Measurements from ENCODE around the gene PRCC. TPM values are rescaled to one million over a fixed set of nuclear protein-coding genes. Genes with fewer than 3 reads are reported as not detected.

PRCC gene
- total RNA-seq, 4 donors from 2014 or later: 33.4 to 41.0 (median 33.9) TPM

DNA sequence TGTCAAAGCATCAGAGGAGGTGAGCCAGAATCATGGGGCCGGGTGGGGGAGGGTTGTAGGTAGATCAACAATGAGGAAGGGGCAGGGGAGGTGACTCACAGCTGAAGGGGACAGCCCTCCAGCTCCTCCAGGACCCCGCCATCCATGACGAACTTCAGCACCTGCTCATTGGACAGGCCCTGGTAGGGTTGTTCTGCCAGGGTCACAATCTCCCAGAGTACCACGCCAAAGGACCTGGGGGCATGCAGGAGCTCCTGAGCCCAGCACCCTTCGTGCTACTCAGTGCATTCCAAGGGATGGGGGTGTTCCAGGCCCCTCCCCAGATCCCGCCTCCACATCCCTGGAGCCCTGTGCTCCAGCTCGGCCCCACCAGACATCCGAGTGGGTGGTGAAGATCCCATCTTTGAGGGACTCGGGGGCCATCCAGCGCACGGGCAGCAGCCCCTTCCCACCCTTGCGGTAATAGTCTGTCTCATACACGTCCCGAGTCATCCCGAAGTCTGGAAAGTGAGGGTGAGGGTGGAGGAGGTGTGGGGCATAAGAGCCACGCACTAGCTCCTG is 74.0 kb downstream of the PRCC start:
- no peak for ATAC-seq
- H3K4me3 ChIP-seq: no peak overlapping the region
- no peaks in the 10 kb centered on the region for H3K36me3 ChIP-seq
- WGBS, 2 donors (ENCODE audit: low coverage in 1 of 2): 84% methylated on average over 10 of the region's 16 CpGs; no CpG with 5 or more reads in 1 of the 2 donors
- TF ChIP-seq, protein P1, sequence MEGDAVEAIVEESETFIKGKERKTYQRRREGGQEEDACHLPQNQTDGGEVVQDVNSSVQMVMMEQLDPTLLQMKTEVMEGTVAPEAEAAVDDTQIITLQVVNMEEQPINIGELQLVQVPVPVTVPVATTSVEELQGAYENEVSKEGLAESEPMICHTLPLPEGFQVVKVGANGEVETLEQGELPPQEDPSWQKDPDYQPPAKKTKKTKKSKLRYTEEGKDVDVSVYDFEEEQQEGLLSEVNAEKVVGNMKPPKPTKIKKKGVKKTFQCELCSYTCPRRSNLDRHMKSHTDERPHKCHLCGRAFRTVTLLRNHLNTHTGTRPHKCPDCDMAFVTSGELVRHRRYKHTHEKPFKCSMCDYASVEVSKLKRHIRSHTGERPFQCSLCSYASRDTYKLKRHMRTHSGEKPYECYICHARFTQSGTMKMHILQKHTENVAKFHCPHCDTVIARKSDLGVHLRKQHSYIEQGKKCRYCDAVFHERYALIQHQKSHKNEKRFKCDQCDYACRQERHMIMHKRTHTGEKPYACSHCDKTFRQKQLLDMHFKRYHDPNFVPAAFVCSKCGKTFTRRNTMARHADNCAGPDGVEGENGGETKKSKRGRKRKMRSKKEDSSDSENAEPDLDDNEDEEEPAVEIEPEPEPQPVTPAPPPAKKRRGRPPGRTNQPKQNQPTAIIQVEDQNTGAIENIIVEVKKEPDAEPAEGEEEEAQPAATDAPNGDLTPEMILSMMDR (IDR thresholded peaks at IDR 0.05): no peak
- no peak for TF ChIP-seq POLR2AphosphoS5 (IDR thresholded peaks at IDR 0.05)
- TF ChIP-seq EP300 (IDR thresholded peaks at IDR 0.05): no peak
- no peak for TF ChIP-seq POLR2A (IDR thresholded peaks at IDR 0.05)
- no peak overlapping the region for H3K27ac ChIP-seq
- H3K27me3 ChIP-seq: peaks cover 100% of the 10 kb centered on the region
- H3K4me1 ChIP-seq: peaks cover 0 to 15% (median 0%) of the 10 kb centered on the region in 3 donors
- no peaks in the 10 kb centered on the region for H3K9me3 ChIP-seq

DNA sequence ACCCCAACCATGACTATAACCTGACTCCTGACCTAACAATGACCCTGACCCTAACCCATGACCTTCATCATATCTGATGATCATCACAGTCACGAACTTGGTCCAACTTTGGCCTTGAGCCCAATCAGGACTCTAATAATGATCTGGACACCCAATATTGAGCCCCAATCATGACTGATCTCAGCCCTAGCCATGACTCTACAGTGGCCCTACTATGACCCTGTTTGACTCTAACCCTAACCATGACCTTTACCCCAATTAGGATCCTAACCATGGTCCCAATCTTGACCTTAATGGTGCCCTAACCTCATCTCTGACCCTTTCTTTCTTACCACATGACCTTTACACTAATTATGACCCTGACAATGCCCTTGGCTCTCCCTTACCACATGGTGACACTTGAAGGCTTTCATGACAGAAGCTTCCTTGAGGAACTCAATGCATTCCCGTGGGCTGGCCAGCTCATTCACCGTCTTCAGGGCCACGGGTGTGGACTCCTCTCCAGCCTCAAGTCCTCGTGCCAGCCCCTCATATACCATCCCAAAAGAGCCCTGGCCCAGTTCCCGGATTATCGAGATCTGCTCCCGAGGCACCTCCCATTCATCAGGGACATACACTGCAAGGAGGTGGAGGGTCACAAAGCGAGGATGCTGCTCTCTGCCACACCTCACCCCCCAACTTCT is 75.4 kb downstream of the PRCC start:
- Histone ChIP-seq H3K9me3 (no peaks in the 10 kb centered on the region), H3K27ac (no peak overlapping the region), H3K4me3 (no peak overlapping the region), H3K27me3 (peaks cover 98% of the 10 kb centered on the region), H3K36me3 (no peaks in the 10 kb centered on the region), H3K4me1 (peaks cover 0 to 15% (median 0%) of the 10 kb centered on the region in 3 donors)
- ATAC-seq: no peak
- 90% methylated on average over 7 of the region's 9 CpGs; no CpG with 5 or more reads in 1 of the 2 donors for WGBS, 2 donors (ENCODE audit: low coverage in 1 of 2)
- TF ChIP-seq EP300 (IDR thresholded peaks at IDR 0.05) (no peak), POLR2AphosphoS5 (IDR thresholded peaks at IDR 0.05) (no peak), POLR2A (IDR thresholded peaks at IDR 0.05) (no peak)
- TF ChIP-seq, protein P1 (IDR thresholded peaks at IDR 0.05): no peak

DNA sequence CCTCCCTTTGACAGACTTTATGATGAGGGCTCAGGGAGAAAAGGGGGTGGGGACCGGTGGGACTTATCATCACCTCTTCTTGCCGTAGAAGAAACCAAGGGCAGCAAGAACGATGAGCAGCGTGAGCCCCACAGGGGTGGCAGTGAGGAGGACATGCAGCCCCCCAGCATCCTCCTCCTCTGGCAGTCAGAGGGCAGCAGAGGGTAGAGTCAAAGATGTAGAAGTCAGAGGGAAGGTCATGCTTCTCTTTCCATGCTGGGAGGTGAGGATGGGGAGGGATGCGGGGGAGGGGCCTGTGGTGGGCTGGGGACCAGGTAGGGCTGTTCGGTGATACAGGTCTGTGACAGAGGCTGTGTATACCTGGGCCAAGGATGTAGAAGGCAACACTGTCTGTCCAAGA is 76.8 kb downstream of the PRCC start:
- no peak for ATAC-seq
- Histone ChIP-seq H3K27ac (no peak overlapping the region), H3K9me3 (no peaks in the 10 kb centered on the region), H3K36me3 (no peaks in the 10 kb centered on the region), H3K4me1 (peaks cover 0 to 23% (median 0%) of the 10 kb centered on the region in 3 donors), H3K27me3 (peaks cover 98% of the 10 kb centered on the region), H3K4me3 (no peak overlapping the region)
- TF ChIP-seq, protein P1 (IDR thresholded peaks at IDR 0.05): no peak
- TF ChIP-seq EP300 (IDR thresholded peaks at IDR 0.05): no peak
- TF ChIP-seq POLR2AphosphoS5 (IDR thresholded peaks at IDR 0.05): no peak
- TF ChIP-seq POLR2A (IDR thresholded peaks at IDR 0.05): no peak
- 33% methylated on average over 4 of the region's 6 CpGs; no CpG with 5 or more reads in 1 of the 2 donors for WGBS, 2 donors (ENCODE audit: low coverage in 1 of 2)

DNA sequence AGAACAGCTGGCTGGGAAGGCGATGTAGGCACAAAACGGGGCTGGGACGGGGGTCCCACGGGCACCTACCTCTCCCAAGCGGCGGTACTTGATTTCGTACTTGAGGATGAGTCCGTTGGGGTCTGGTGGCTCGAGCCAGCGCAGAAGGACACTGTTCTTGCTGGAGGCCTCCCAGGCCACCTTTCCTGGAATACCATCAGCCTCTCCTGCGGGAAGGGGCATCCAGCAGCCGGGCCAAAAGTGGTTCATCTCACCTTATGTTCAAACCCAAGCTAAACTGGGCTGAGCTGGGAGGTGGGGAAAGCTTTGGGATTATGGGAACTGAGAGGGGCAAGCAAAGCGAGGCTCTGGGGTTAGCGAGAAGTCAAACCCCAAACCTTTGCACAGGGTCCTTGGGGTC is 77.3 kb downstream of the PRCC start:
- no peaks in the 10 kb centered on the region for H3K36me3 ChIP-seq
- H3K4me3 ChIP-seq: no peak overlapping the region
- TF ChIP-seq POLR2A (IDR thresholded peaks at IDR 0.05) (no peak), POLR2AphosphoS5 (IDR thresholded peaks at IDR 0.05) (no peak), EP300 (IDR thresholded peaks at IDR 0.05) (no peak)
- TF ChIP-seq, protein P1 (IDR thresholded peaks at IDR 0.05): no peak
- peaks cover 0 to 23% (median 0%) of the 10 kb centered on the region in 3 donors for H3K4me1 ChIP-seq
- no peaks in the 10 kb centered on the region for H3K9me3 ChIP-seq
- 50% methylated on average over 2 of the region's 14 CpGs; no CpG with 5 or more reads in 1 of the 2 donors for WGBS, 2 donors (ENCODE audit: low coverage in 1 of 2)
- peaks cover 98% of the 10 kb centered on the region for H3K27me3 ChIP-seq
- no peak for ATAC-seq
- H3K27ac ChIP-seq: no peak overlapping the region
